Bronchial epithelial cell (primary cell): ENCODE measurements around the gene VGF. TPM values are rescaled to one million over a fixed set of nuclear protein-coding genes. Genes with fewer than 3 reads are reported as not detected.
A peak's percentile ranks its signal among the peaks of the same experiment; 100 is the strongest.

ENCODE experiments used
- DNase-seq: peaks from one replicate; pipeline ENCODE4 v3.0.0-alpha.2; 2010; ENCODE audit warnings: low read depth
- FAIRE-seq: peaks from 2 replicates; lab custom pipeline; 2011; peaks lifted over from hg19 to GRCh38; lab: Jason Lieb, UNC
- H3K27me3 ChIP-seq: 2 replicates; pipeline ENCODE4 v1.5.1; 2011; ENCODE audit warnings: low read length; ENCODE audit not compliant: control insufficient read depth, insufficient read depth
- H3K36me3 ChIP-seq: 2 replicates; pipeline ENCODE4 v1.5.1; 2011; ENCODE audit warnings: low read length; ENCODE audit not compliant: control insufficient read depth, insufficient read depth
- H3K4me3 ChIP-seq: 2 replicates; pipeline ENCODE4 v1.5.1; 2011; ENCODE audit warnings: mild to moderate bottlenecking, low read depth, low read length, control low read depth
- CTCF ChIP-seq: IDR thresholded peaks from 2 replicates; pipeline ENCODE4 v1.5.1; 2011; ENCODE audit warnings: mild to moderate bottlenecking, moderate library complexity, low read length, control low read depth, inconsistent platforms; ENCODE audit not compliant: insufficient read depth, severe bottlenecking
- total RNA-seq: library from RNA; depleted of rRNA; stranded (reverse); fragments of >200 nt; gene quantifications from 2 replicates; pipeline ENCODE4 v1.2.1, GENCODE V29; 2014

VGF gene
- total RNA-seq, 1 donor from 2014 or later, result not detected

GRCh38 chr7:101161692-101162471 lies 3.5 kb downstream of the VGF start:
- TF ChIP-seq CTCF, result no peak
- no peak overlapping the region for H3K4me3 ChIP-seq
- DNase-seq (no peak), FAIRE-seq (no peak)
- H3K27me3 ChIP-seq, result peaks cover 5% of the 10 kb centered on the region
- H3K36me3 ChIP-seq, result peaks cover 24% of the 10 kb centered on the region

- FAIRE-seq (no peak), DNase-seq (no peak)
- Histone ChIP-seq H3K36me3 (peaks cover 26% of the 10 kb centered on the region), H3K27me3 (peaks cover under 1% of the 10 kb centered on the region), H3K4me3 (no peak overlapping the region)
- no peak for TF ChIP-seq CTCF
Observed at GRCh38 chr7:101160910-101161309, 4.5 kb downstream of the VGF start.

- no peak for TF ChIP-seq CTCF
- H3K36me3 ChIP-seq, result peaks cover 26% of the 10 kb centered on the region
- DNase-seq, result peak; percentile 57
- H3K27me3 ChIP-seq, result no peaks in the 10 kb centered on the region
- H3K4me3 ChIP-seq, result no peak overlapping the region
- FAIRE-seq, result no peak
Observed at GRCh38 chr7:101159696-101160674, 5.4 kb downstream of the VGF start.

- Histone ChIP-seq H3K27me3 (no peaks in the 10 kb centered on the region), H3K36me3 (peaks cover 26% of the 10 kb centered on the region), H3K4me3 (no peak overlapping the region)
- FAIRE-seq, result no peak
- DNase-seq, result peak; percentile 31
- TF ChIP-seq CTCF, result no peak
Observed at GRCh38 chr7:101156866-101157589, 8.3 kb downstream of the VGF start.

- Histone ChIP-seq H3K4me3 (no peak overlapping the region), H3K36me3 (peaks cover 26% of the 10 kb centered on the region), H3K27me3 (no peaks in the 10 kb centered on the region)
- DNase-seq (no peak), FAIRE-seq (no peak)
- TF ChIP-seq CTCF, result peak; percentile 9
Observed at GRCh38 chr7:101156277-101156676, 9.1 kb downstream of the VGF start.
